GM18505 (cell line): ENCODE data around the gene COMMD7.
A peak's percentile ranks its signal among the peaks of the same experiment; 100 is the strongest.
"Not testable (repeated sequence)": the region's sequence is repeated elsewhere in the genome, so short reads cannot be mapped to it uniquely, and the experiment has no call there.

ENCODE experiments used
- ATAC-seq: cut with Tn5 transposase; IDR thresholded peaks from one replicate; pipeline ENCODE4 v1.9.1; 2021; ENCODE audit not compliant: unreplicated experiment
- POLR2A ChIP-seq: IDR thresholded peaks from 4 replicates; pipeline ENCODE4 v1.6.1; 2011; ENCODE audit warnings: borderline replicate concordance; ENCODE audit not compliant: insufficient read depth, insufficient read length; ENCODE audit errors: extremely low read depth

Gene COMMD7

GRCh38 chr20:32761417-32761830 lies 18.2 kb upstream of the COMMD7 start:
- ATAC-seq = no peak
- no peak for TF ChIP-seq POLR2A

DNA sequence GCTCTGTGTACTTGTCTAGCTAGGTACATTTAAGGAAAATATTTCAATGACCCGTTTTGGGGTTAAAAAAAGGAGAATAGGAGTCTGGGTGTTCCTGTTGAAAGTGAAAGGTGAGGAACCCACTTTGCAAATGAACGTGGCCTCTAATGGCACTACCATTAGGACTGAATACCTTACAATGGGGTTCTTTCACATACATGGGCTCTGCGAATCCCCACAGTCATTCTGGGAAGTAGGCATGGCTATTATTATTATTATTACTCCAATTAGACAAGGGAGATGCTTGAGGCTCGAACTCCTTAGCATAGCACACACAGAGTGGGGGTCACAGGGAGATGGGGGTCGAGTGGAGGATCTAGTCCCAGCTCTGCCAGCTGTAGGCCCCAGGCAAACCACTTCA lies 12.9 kb upstream of the COMMD7 start:
- no peak for ATAC-seq
- TF ChIP-seq POLR2A = no peak

GRCh38 chr20:32753731-32754130 lies 10.5 kb upstream of the COMMD7 start:
- no peak for TF ChIP-seq POLR2A

DNA sequence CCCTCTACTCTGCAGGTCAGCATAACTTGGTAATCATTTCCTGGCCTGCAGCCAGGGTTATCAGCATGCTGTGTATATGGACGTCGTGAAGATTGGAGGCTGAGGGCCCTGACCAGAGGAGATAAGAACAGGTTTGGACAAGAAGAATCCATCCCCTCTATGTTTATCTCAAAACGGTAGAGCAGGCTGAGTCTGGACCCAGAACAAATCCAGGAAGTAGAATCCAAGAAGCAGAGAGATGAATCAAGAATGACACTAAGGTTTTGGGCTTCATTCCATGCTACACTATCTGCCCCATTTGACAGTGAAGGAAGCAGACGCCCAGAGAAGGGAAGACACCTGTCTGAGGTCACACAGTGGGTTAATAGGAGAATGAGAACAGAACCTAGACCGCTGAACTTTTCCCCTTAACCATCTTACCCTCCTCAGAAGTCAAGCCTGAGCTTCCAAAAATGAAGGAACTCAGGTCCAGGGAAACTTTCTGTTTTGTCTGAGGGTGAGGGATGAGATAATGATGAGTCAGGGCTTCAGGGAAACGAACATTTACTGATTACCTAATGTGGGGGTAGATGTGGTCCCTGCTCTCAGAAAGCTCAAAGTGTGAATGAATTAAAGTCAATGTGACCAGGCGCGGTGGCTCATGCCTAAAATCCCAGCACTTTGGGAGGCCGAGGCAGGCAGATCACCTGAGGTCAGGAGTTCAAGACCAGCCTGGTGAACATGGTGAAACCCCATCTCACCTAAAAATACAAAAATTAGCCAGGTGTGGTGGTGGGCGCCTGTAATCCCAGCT lies 9.4 kb upstream of the COMMD7 start:
- no peak for TF ChIP-seq POLR2A
- no peak for ATAC-seq

More at GRCh38 chr20:32753731-32754130, 10.5 kb upstream of the COMMD7 start:
- no peak for ATAC-seq

DNA sequence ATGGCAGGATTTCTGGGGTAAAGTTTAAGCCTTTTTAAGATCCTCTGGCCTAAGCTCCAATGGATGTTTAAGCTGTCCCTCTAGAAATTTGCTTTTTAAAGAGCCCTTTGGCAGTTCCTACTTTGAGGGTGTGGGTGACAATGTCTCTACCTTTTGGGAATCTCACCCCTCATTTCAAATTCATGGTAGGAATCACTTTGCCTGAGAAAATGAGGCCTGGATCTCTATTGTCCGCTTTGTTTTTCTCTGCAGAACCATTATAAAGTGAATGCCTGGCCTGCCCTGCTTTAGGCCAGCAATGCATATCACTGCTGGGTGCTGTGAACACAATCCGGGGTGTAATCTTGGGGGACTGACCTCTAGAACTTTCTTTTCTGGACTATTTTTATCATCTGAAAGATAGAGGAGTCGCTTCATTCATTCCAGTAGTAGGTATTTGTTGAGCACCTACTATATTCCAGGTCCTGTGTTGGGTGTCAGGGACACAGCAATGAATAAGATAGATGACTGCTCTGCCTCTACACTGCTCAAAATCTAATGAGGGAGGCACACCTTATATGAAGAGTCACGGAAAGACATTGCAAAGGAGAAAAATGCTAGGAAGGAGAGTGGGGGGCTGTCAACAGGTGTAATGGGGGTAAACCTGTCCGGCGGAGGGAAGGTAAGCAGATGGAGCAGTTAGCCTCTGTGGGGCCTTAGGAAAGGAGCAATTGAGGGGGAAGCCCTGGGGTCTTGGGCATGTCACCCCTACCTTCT lies 8.6 kb upstream of the COMMD7 start:
- ATAC-seq = no peak
- no peak for TF ChIP-seq POLR2A

DNA sequence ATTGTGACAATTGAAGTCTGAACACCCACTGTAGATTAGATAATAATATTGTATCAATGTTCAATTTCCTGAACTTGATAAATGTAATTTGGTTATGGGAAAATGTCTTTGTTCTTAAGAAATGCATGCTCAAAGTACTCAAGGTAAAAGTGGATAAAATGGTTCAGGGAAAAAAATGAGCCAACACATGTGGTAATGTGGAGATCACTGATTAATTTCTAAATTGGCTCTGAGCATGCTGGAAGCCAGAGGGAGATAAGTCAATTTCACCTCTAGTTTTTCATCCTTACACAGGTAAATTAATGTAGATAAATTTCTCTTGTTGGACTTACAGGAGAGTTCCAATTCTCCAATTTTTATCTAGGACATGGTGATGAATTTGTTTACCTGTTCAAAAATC lies 8.0 kb upstream of the COMMD7 start:
- no peak for ATAC-seq
- TF ChIP-seq POLR2A = no peak

GRCh38 chr20:32749914-32750637 lies 6.8 kb upstream of the COMMD7 start:
- ATAC-seq = no peak
- TF ChIP-seq POLR2A = no peak

DNA sequence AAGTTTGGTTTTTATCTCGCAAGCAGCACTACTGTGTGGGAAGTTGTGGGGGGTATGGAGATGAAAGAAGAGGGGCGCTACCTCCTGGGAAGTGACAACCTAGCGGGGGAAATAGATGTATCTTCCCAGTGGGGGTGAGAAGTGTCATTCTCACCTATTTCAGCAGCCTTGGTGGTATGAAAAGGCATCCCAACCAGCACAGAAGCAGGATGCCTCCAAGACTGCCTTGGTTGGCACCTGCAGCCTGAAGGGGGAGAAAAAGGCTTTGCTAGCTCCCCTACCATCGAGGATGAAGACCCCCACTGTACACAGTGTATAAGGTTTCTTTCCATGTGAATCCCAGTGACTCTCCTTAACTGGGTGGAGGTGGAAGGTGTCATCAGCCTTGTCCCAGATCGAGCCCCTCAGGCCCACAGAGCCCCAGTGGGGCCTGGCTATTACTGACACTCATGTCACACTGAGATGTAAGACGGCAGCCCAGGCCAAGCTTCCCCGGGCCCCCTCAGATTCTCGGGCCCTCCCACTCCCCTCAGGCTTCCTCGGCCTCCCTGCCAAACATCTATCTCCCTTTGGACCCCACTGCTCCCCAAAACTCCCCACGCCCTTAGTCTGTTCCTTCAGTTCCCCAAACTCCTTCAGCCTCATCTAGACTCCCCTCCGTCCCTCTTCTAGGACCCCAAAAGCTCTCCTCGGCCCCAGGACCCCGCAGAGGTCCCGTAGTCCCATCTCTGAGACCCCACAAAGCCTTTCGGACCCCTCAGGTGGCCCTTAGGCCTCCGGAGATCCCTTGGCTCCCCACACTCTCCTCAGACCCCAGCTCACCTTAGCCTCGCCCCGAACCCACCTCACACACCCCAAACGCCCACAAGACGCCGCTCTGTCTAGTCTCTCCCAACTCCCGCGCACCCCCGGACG lies 688 bp downstream of the COMMD7 start:
- no peak for TF ChIP-seq POLR2A
- ATAC-seq = peak; percentile 23

- TF ChIP-seq POLR2A = no peak
- ATAC-seq = no peak
Measured at GRCh38 chr20:32741151-32741550, 2.1 kb downstream of the COMMD7 start.

GRCh38 chr20:32737371-32738223 lies 5.7 kb downstream of the COMMD7 start:
- TF ChIP-seq POLR2A = no peak
- no peak for ATAC-seq

- no peak for ATAC-seq
- no peak for TF ChIP-seq POLR2A
Measured at GRCh38 chr20:32731882-32732266, 11.4 kb downstream of the COMMD7 start.

DNA sequence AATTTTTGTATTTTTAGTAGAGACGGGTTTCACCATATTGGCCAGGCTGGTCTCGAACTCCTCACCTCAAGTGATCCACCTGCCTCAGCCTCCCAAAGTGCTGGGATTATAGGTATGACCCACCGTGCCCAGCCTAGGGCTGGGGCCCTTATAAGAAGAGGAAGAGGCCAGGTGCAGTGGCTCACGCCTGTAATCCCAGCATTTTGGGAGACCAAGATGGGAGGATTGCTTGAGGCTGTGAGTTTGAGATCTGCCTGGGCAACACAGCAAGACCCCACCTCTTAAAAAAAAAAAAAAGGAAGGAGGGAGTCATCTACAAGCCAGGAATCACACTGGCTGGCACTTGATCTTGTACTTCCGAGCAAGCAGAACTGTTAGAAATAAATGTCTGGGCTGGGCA lies 13.9 kb downstream of the COMMD7 start:
- not testable (repeated sequence) for ATAC-seq

- not testable (repeated sequence) for ATAC-seq
Measured at GRCh38 chr20:32728435-32728834, 14.8 kb downstream of the COMMD7 start.
